Measurements from ENCODE around the gene SNORC. TPM values are rescaled to one million over a fixed set of nuclear protein-coding genes. Genes with fewer than 3 reads are reported as not detected.

The SNORC gene
- total and polyA plus RNA-seq, 2 of the 13 experiments (the other 11 are each of a cell fraction or from before 2014, with no cell fraction given): 59.1 to 86.1 TPM

GRCh38 chr2:232857158-232857563 is 12.9 kb upstream of the SNORC start (continued):
- TF ChIP-seq ZBTB14 (CRISPR knock-in tag; IDR thresholded peaks at IDR 0.05): no peak; the same call in 1 of the 2 replicates
- TF ChIP-seq, protein P1, sequence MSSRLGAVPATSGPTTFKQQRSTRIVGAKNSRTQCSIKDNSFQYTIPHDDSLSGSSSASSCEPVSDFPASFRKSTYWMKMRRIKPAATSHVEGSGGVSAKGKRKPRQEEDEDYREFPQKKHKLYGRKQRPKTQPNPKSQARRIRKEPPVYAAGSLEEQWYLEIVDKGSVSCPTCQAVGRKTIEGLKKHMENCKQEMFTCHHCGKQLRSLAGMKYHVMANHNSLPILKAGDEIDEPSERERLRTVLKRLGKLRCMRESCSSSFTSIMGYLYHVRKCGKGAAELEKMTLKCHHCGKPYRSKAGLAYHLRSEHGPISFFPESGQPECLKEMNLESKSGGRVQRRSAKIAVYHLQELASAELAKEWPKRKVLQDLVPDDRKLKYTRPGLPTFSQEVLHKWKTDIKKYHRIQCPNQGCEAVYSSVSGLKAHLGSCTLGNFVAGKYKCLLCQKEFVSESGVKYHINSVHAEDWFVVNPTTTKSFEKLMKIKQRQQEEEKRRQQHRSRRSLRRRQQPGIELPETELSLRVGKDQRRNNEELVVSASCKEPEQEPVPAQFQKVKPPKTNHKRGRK (CRISPR knock-in tag; IDR thresholded peaks at IDR 0.05): no peak
- TF ChIP-seq CHCHD3 (CRISPR knock-in tag; IDR thresholded peaks at IDR 0.05): no peak
- peak; percentile 97; the same call in 1 of the 2 replicates for TF ChIP-seq CBX5 (CRISPR knock-in tag; IDR thresholded peaks at IDR 0.05; ENCODE audit: borderline replicate concordance)
- peak; percentile 15; the same call in 1 of the 2 replicates for TF ChIP-seq ZNF605 (CRISPR knock-in tag; IDR thresholded peaks at IDR 0.05)
- TF ChIP-seq, protein P2, sequence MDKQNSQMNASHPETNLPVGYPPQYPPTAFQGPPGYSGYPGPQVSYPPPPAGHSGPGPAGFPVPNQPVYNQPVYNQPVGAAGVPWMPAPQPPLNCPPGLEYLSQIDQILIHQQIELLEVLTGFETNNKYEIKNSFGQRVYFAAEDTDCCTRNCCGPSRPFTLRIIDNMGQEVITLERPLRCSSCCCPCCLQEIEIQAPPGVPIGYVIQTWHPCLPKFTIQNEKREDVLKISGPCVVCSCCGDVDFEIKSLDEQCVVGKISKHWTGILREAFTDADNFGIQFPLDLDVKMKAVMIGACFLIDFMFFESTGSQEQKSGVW (CRISPR knock-in tag; IDR thresholded peaks at IDR 0.05; ENCODE audit: borderline replicate concordance): no peak
- peak; percentile 76 for TF ChIP-seq FOXC1 (CRISPR knock-in tag; IDR thresholded peaks at IDR 0.05; ENCODE audit: borderline replicate concordance)
- TF ChIP-seq ZNF788 (CRISPR knock-in tag; IDR thresholded peaks at IDR 0.05; ENCODE audit: borderline replicate concordance): peak; percentile 89; the same call in 1 of the 2 replicates
- TF ChIP-seq WIZ (CRISPR knock-in tag; IDR thresholded peaks at IDR 0.05): no peak
- no peak for TF ChIP-seq ZNF558 (CRISPR knock-in tag; IDR thresholded peaks at IDR 0.05; ENCODE audit: borderline replicate concordance)
- peak; percentile 94 for TF ChIP-seq SAP130 (CRISPR knock-in tag; IDR thresholded peaks at IDR 0.05; ENCODE audit: low read depth)
- TF ChIP-seq SNAPC2 (CRISPR knock-in tag; IDR thresholded peaks at IDR 0.05): peak; percentile 85; the same call in 1 of the 2 replicates
- no peak for TF ChIP-seq ZNF543 (CRISPR knock-in tag; IDR thresholded peaks at IDR 0.05)
- no peak for TF ChIP-seq ZNF512B (CRISPR knock-in tag; IDR thresholded peaks at IDR 0.05; ENCODE audit: borderline replicate concordance)
- TF ChIP-seq TBL1XR1 (IDR thresholded peaks at IDR 0.05; ENCODE audit: borderline replicate concordance, low read length, partially characterized antibody): no peak
- TF ChIP-seq ZIK1 (CRISPR knock-in tag; IDR thresholded peaks at IDR 0.05; ENCODE audit: borderline replicate concordance, low read depth): no peak
- peak; percentile 59; the same call in 1 of the 2 replicates for TF ChIP-seq ZNF329 (CRISPR knock-in tag; IDR thresholded peaks at IDR 0.05; ENCODE audit: low read depth)
- TF ChIP-seq ZHX1 (CRISPR knock-in tag; IDR thresholded peaks at IDR 0.05; ENCODE audit: low read depth): peak; percentile 60; the same call in 1 of the 2 replicates
